Measurements from ENCODE around the gene NRAS.

NRAS gene

GRCh38 chr1:114716304-114717170, at the start of gene NRAS:
Gene NRAS, minus strand, starts transcription at chr1:114716771. Its CDS starts 611 bp downstream, at chr1:114716160.
- peaks cover 15% of the 10 kb centered on the region for H3K36me3 ChIP-seq (ENCODE audit: control insufficient read depth, insufficient read depth, low read length)
- DNase-seq (ENCODE audit: extremely low read depth, insufficient read length) = peak; percentile 92
- no peaks in the 10 kb centered on the region for H3K27me3 ChIP-seq (replicated peaks; ENCODE audit: control insufficient read depth, insufficient read depth, low read length)
- peak within 1 kb of the TSS; percentile 96 for H3K4me3 ChIP-seq (replicated peaks; ENCODE audit: low read depth, low read length)
- TF ChIP-seq CTCF (IDR thresholded peaks at IDR 0.05; ENCODE audit: insufficient read depth, low read length, poor library complexity, severe bottlenecking) = no peak

- H3K27me3 ChIP-seq (replicated peaks; ENCODE audit: control insufficient read depth, insufficient read depth, low read length) = no peaks in the 10 kb centered on the region
- no peak overlapping the region for H3K4me3 ChIP-seq (replicated peaks; ENCODE audit: low read depth, low read length)
- DNase-seq (ENCODE audit: extremely low read depth, insufficient read length) = no peak
- TF ChIP-seq CTCF (IDR thresholded peaks at IDR 0.05; ENCODE audit: insufficient read depth, low read length, poor library complexity, severe bottlenecking) = no peak
- no peaks in the 10 kb centered on the region; the same call in 1 of the 2 replicates for H3K36me3 ChIP-seq (ENCODE audit: control insufficient read depth, insufficient read depth, low read length)
Observed at GRCh38 chr1:114764689-114765088, 48.1 kb upstream of the NRAS start.

GRCh38 chr1:114758256-114758832, 41.8 kb upstream of the NRAS start:
- no peaks in the 10 kb centered on the region for H3K36me3 ChIP-seq (ENCODE audit: control insufficient read depth, insufficient read depth, low read length)
- H3K4me3 ChIP-seq (replicated peaks; ENCODE audit: low read depth, low read length) = peak overlapping the region; percentile 82
- TF ChIP-seq CTCF (IDR thresholded peaks at IDR 0.05; ENCODE audit: insufficient read depth, low read length, poor library complexity, severe bottlenecking) = no peak
- H3K27me3 ChIP-seq (replicated peaks; ENCODE audit: control insufficient read depth, insufficient read depth, low read length) = no peaks in the 10 kb centered on the region
- DNase-seq (ENCODE audit: extremely low read depth, insufficient read length) = no peak

GRCh38 chr1:114757455-114758255, 41.1 kb upstream of the NRAS start, which contains the start of gene CSDE1:
Gene CSDE1, minus strand, starts transcription at chr1:114757984. Its CDS starts 18,094 bp downstream, at chr1:114739890.
- Histone ChIP-seq H3K27me3 (replicated peaks; ENCODE audit: control insufficient read depth, insufficient read depth, low read length) (no peaks in the 10 kb centered on the region), H3K4me3 (replicated peaks; ENCODE audit: low read depth, low read length) (peak within 1 kb of the TSS; percentile 82), H3K36me3 (ENCODE audit: control insufficient read depth, insufficient read depth, low read length) (no peaks in the 10 kb centered on the region)
- DNase-seq (ENCODE audit: extremely low read depth, insufficient read length) = peak; percentile 96
- peak; percentile 42 for TF ChIP-seq CTCF (IDR thresholded peaks at IDR 0.05; ENCODE audit: insufficient read depth, low read length, poor library complexity, severe bottlenecking)

DNA sequence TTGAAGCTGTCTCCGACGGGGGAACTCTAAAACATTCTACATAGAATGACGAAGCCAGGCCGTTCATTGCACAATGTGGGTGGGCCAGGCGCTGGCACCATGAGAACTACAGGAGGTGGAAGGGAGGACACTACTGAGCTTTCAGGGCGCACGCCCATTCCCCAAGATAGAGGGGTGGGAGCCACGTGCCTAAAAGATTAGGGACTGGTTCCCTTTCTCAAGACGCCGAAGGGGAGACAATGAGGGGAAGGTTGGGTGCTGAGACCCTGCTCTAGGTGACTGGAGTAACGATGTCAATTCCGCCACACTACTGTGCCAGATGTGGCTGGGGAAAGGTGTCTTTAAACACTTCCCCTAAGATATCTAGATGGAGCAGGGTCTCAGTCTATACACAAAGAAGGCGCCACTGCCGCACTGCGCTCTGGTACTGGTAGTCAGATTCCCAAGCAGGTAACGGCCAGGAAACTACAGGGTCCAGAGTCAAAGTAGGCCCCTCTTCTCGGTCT, 40.4 kb upstream of the NRAS start:
- Histone ChIP-seq H3K4me3 (replicated peaks; ENCODE audit: low read depth, low read length) (peak overlapping the region; percentile 82), H3K36me3 (ENCODE audit: control insufficient read depth, insufficient read depth, low read length) (no peaks in the 10 kb centered on the region; the same call in 1 of the 2 replicates), H3K27me3 (replicated peaks; ENCODE audit: control insufficient read depth, insufficient read depth, low read length) (no peaks in the 10 kb centered on the region)
- no peak for TF ChIP-seq CTCF (IDR thresholded peaks at IDR 0.05; ENCODE audit: insufficient read depth, low read length, poor library complexity, severe bottlenecking)
- no peak for DNase-seq (ENCODE audit: extremely low read depth, insufficient read length)
